Heart right ventricle (tissue), 16 donors: ENCODE results near the gene HOXA5. TPM values are rescaled to one million over a fixed set of nuclear protein-coding genes. Genes with fewer than 3 reads are reported as not detected.

ENCODE experiments used
- ATAC-seq, 8 donors: fragments of 200-7000 bp; cut with Tn5 transposase; one replicate each; pipeline ENCODE4 v1.9.1; 2020; ENCODE audit warnings: mild to moderate bottlenecking in 8 of 8, moderate library complexity in 8 of 8, moderate number of reproducible peaks in 1 of 8
- DNase-seq, 2 donors: peaks; one replicate each; pipeline ENCODE4 v3.0.0-alpha.2; 2020
- H3K27ac ChIP-seq, 10 donors: fragments of 200-600 bp; sonication (generic) in 2 of 10; one replicate each; pipeline versions ENCODE4 v1.5.0 to v1.8.0; 2020 to 2022; ENCODE audit warnings: mild to moderate bottlenecking in 3 of 10
- H3K27me3 ChIP-seq, 7 donors: fragments of 200-600 bp; one replicate each; pipeline ENCODE4 v1.8.0; 2021 to 2022; ENCODE audit warnings: mild to moderate bottlenecking in 2 of 7
- H3K36me3 ChIP-seq, 9 donors: fragments of 200-600 bp; sonication (generic) in 1 of 9; one replicate each; pipeline versions ENCODE4 v1.5.0 to v1.8.0; 2020 to 2022; ENCODE audit warnings: mild to moderate bottlenecking in 2 of 9
- H3K4me1 ChIP-seq, 9 donors: fragments of 200-600 bp; sonication (generic) in 1 of 9; one replicate each; pipeline versions ENCODE4 v1.5.0 to v1.8.0; 2020 to 2022; ENCODE audit warnings: mild to moderate bottlenecking in 4 of 9
- H3K4me3 ChIP-seq, 10 donors: fragments of 200-600 bp; sonication (generic) in 2 of 10; one replicate each; pipeline versions ENCODE4 v1.5.0 to v1.8.0; 2020 to 2022; ENCODE audit warnings: mild to moderate bottlenecking in 7 of 10, moderate library complexity in 2 of 10
- H3K9me3 ChIP-seq, 11 donors: fragments of 200-600 bp in 10 of 11; sonication (generic) in 2 of 11; one replicate each; pipeline versions ENCODE4 v1.5.0 to v1.8.0; 2013 to 2022; ENCODE audit warnings: mild to moderate bottlenecking in 2 of 11, control low read depth in 1 of 11, moderate library complexity in 1 of 11
- WGBS, 2 donors: extraction: QIAGEN DNeasy Blood & Tissue Kit; methylation state at CpG; one replicate each; pipeline ENCODE4 v1.1.7; 2013; ENCODE audit warnings: inconsistent platforms in 1 of 2; 5-methylcytosine and 5-hydroxymethylcytosine counted together
- intact Hi-C, 10 donors: fragments of 100-400 bp; cut with DNase I; formaldehyde crosslinking; loops; one replicate each; pipeline versions ENCODE4 v1.11.1 to v1.14.2; 2022
- polyA plus RNA-seq, 2 donors: library from polyadenylated mRNA; stranded (reverse); fragments of 200-250 nt; gene quantifications; one replicate each; pipeline ENCODE4 v1.2.3, GENCODE V29; 2013
- total RNA-seq, 10 donors: library from RNA; stranded (reverse); fragmentation: NEBNext Ultra II Directional in 3 of 10; extraction: Animal tissue kit (Norgen Biotek cat#: 25700) in 3 of 10; gene quantifications; one replicate each; pipeline versions ENCODE4 v1.2.1 to v1.2.4, GENCODE V29; 2021 to 2023
- TF ChIP-seq, protein P1 (sequence below), 9 donors: fragments of 200-600 bp; sonication (generic) in 2 of 9; IDR thresholded peaks; one replicate each; pipeline versions ENCODE4 v1.5.0 to v1.8.0; 2021 to 2022; ENCODE audit warnings: antibody characterized with exemption in 9 of 9, mild to moderate bottlenecking in 5 of 9, moderate library complexity in 1 of 9
- donor health status: Arrhythmogenic right ventricular cardiomyopathy.
- donor health status: ischemic (EF 13 %, LVEDD 7.1; RV severe dilation, severe dysfunction).
- donor health status: healthy with polysubstance abuse.
- donor health status: DM: no; HTN: yes; CAD: no.
- donor health status: DM: no; HTN: no; CAD: no.
- donor health status: ischemic (EF 25% LVEDD 6.9; RV normal size, moderate dysfunction).
- donor health status: ischemic (EF 25% LVEDD 5.7; RV mildly dilated, moderate dysfunction).
- donor health status: healthy.
- donor health status: DM: yes; HTN: yes; CAD: no.
- donor health status: Ischemic cardiomyopathy.
- donor health status: ischemic (EF 35%, LVEDD 5.7; RV mildly dilated, moderate dysfunction).
- donor health status: nonischemic (EF 11% LVEDD 7.7; RV severe dilation, severe dysfunction).
- donor health status: DM: yes; HTN: yes; CAD: no.
- donor health status: PGD.
- donor health status: ischemic (EF 29% LVEDD 5.4; RV normal size, mild dysfunction).
- donor health status: nonischemic (EF 23%, LVEDD 6.1; RV moderate dilation, normal function).

HOXA5 gene
- total and polyA plus RNA-seq, 12 donors, result 0.09 to 0.95 (median 0.24) TPM; not detected in 8

GRCh38 chr7:27156916-27157701, 13.6 kb upstream of the HOXA5 start:
- TF ChIP-seq, protein P1, sequence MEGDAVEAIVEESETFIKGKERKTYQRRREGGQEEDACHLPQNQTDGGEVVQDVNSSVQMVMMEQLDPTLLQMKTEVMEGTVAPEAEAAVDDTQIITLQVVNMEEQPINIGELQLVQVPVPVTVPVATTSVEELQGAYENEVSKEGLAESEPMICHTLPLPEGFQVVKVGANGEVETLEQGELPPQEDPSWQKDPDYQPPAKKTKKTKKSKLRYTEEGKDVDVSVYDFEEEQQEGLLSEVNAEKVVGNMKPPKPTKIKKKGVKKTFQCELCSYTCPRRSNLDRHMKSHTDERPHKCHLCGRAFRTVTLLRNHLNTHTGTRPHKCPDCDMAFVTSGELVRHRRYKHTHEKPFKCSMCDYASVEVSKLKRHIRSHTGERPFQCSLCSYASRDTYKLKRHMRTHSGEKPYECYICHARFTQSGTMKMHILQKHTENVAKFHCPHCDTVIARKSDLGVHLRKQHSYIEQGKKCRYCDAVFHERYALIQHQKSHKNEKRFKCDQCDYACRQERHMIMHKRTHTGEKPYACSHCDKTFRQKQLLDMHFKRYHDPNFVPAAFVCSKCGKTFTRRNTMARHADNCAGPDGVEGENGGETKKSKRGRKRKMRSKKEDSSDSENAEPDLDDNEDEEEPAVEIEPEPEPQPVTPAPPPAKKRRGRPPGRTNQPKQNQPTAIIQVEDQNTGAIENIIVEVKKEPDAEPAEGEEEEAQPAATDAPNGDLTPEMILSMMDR (IDR thresholded peaks at IDR 0.05), result no peak
- peaks cover 0 to 8% (median 0%) of the 10 kb centered on the region in 9 donors for H3K36me3 ChIP-seq
- peak overlapping the region in 1 of 10 donors; percentile 35 for H3K4me3 ChIP-seq
- peaks cover 5 to 78% (median 28%) of the 10 kb centered on the region in 9 donors for H3K4me1 ChIP-seq
- H3K27me3 ChIP-seq, result peaks cover 80 to 100% (median 100%) of the 10 kb centered on the region in 7 donors
- no peaks in the 10 kb centered on the region for H3K9me3 ChIP-seq
- intact Hi-C loops, result loop anchor here in 5 of 10 donors (5.0 to 10.0 kb wide), 5 partner anchors 302 to 1302 kb away; no protein-coding TSS in a partner anchor
- ATAC-seq, result no peak
- no peak overlapping the region for H3K27ac ChIP-seq
- 9% methylated on average over 27 to 30 of the region's 30 CpGs for WGBS, 2 donors
- DNase-seq, result no peak

DNA sequence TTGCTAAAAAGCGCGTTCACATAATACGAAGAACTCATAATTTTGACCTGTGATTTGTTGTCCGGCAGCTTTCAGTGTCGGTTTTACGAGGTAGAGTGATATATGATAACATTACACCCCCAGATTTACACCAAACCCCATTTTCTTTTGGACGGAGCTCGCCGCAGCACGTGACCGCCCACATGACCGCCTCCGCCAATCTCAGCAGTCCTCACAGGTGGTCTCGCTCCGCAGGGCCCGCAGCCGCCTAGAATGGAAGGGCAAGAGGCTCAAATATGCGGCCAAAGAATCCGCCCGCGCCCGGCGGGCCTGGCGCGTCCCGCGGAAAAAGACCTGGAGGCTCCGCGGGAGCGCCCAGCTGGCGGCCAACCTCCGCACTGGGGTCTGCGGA, 13.0 kb upstream of the HOXA5 start, which contains the start of gene HOXA7:
HOXA7 (minus strand) TSS at position 168 of the 391 bp plus-strand sequence; CDS start at position 38, 130 bp downstream.
- TF ChIP-seq, protein P1 (IDR thresholded peaks at IDR 0.05), result no peak
- H3K27me3 ChIP-seq, result peaks cover 86 to 100% (median 100%) of the 10 kb centered on the region in 7 donors
- peak within 1 kb of the TSS in 1 of 10 donors; percentile 14 for H3K27ac ChIP-seq
- peaks cover 5 to 79% (median 29%) of the 10 kb centered on the region in 9 donors for H3K4me1 ChIP-seq
- no peak for DNase-seq
- WGBS, 2 donors, result 2 to 4% methylated on average over 33 of the region's 33 CpGs
- H3K36me3 ChIP-seq, result peaks cover 0 to 8% (median 0%) of the 10 kb centered on the region in 9 donors
- no peaks in the 10 kb centered on the region for H3K9me3 ChIP-seq
- intact Hi-C loops, result loop anchor here in 5 of 10 donors (5.0 to 10.0 kb wide), 5 partner anchors 302 to 1302 kb away; no protein-coding TSS in a partner anchor
- peak within 1 kb of the TSS in 5 of 10 donors; percentile 10 to 35 (median 17) for H3K4me3 ChIP-seq
- no peak for ATAC-seq

DNA sequence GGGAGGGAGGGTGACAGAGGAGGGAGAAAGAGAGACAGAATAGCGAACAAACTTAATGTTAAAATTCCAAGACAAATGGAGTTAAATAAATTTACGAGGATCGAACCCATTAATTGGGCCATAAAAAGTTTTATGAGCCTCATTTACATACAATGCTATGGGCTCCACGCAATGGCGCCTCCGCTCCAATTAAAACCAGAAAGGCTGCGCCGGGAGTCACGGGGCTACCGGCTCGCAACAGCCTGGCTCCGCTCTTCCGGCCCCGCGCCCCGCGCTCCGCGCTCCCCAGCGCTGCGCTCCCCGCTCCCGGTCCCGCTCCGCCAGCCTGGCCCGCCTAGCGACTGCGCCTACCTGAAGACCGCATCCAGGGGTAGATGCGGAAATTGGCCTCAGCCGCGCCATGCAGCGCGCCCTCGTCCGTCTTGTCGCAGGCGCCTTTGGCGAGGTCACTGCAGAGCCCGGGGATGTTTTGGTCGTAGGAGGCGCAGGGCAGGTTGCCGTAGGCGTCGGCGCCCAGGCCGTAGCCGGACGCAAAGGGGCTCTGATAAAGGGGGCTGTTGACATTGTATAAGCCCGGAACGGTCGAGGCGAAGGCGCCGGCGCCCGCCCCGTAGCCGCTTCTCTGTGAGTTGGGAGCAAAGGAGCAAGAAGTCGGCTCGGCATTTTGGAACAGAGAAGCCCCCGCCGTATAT, 12.5 kb upstream of the HOXA5 start:
- no peak for DNase-seq
- Histone ChIP-seq H3K27me3 (peaks cover 81 to 100% (median 100%) of the 10 kb centered on the region in 7 donors), H3K9me3 (no peaks in the 10 kb centered on the region), H3K36me3 (peaks cover 0 to 8% (median 0%) of the 10 kb centered on the region in 9 donors), H3K4me3 (peak overlapping the region in 5 of 10 donors; percentile 10 to 35 (median 17)), H3K27ac (peak overlapping the region in 1 of 10 donors; percentile 14), H3K4me1 (peaks cover 5 to 79% (median 31%) of the 10 kb centered on the region in 9 donors)
- ATAC-seq, result no peak
- intact Hi-C loops, result loop anchor here in 5 of 10 donors (5.0 to 10.0 kb wide), 5 partner anchors 301 to 1301 kb away; no protein-coding TSS in a partner anchor
- WGBS, 2 donors, result 2% methylated on average over 63 of the region's 63 CpGs
- TF ChIP-seq, protein P1 (IDR thresholded peaks at IDR 0.05), result no peak
